IPS-18c (cell line): Measurements from ENCODE around the gene DPYD.

Source experiments
- H3K4me3 ChIP-seq: 2 replicates; pipeline ENCODE4 v1.7.0; 2013; ENCODE audit warnings: low read depth, mild to moderate bottlenecking, low read length, moderate library complexity; ENCODE audit not compliant: insufficient read depth
- H3K9me3 ChIP-seq: one replicate; pipeline ENCODE4 v1.6.1; 2013; ENCODE audit warnings: mild to moderate bottlenecking, low read length, moderate library complexity; ENCODE audit not compliant: control insufficient read depth, insufficient read depth

DPYD gene

DNA sequence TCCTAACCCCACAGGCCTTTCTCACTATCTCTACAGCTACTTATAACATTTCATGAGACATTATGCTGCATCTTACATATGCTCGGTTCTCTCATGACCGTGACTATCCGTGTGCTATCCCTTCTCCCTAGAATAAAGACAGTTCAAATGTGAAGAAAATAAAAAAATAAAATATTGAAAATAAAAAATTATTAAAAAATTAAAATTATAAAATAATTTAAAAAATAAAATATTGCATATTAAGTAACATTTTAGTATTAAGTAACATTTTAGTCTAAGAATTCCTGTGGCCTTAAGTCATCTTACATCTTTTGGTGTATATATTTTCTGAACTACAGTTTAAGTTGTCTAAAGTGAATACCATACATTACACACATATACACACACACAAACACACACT lies 415.5 kb downstream of the DPYD start:
- no peaks in the 10 kb centered on the region for H3K9me3 ChIP-seq

GRCh38 chr1:97502360-97502759 lies 418.5 kb downstream of the DPYD start:
- H3K4me3 ChIP-seq = no peak overlapping the region
- no peaks in the 10 kb centered on the region for H3K9me3 ChIP-seq

More for the DNA sequence above, 415.5 kb downstream of the DPYD start:
- H3K4me3 ChIP-seq = no peak overlapping the region

- Histone ChIP-seq H3K4me3 (no peak overlapping the region), H3K9me3 (no peaks in the 10 kb centered on the region)
Observed at GRCh38 chr1:97501628-97502027, 419.2 kb downstream of the DPYD start.

DNA sequence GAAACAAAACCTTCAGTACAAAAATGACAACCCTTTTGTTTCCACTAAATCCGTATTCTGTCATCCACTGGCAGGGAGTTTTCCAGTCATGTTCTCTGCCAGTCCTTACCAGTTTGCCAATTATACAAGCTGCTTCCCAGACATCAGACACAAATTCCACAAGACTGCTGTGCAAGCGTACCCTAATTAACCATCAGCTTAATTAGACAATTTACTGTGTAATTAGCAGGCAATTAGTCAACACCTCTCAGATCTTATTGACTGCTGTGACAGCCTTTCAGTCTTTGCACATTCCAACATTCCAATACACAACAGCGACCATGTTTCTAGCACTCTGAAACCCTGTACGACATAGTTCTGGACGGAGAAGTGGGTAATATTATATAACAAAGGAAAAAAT lies 420.1 kb downstream of the DPYD start:
- H3K9me3 ChIP-seq = no peaks in the 10 kb centered on the region
- no peak overlapping the region for H3K4me3 ChIP-seq

DNA sequence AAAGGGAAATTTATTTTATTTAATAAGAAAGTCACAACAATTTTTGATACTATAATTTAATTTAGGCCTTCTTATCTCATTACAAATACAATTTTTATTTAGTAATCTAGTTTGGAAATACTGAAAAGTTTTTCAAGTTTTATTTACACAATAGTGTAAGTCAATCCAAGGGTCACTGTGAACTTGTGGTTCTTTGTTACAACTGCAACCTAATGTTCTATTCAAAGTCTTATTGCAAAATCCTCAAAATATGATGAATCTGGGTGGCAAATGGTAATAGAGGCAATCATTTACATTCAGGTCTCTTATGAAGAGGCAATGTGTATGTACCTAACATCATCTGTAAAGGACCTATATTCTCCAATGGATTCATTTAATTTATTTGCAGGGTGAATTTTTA lies 421.2 kb downstream of the DPYD start:
- no peaks in the 10 kb centered on the region for H3K9me3 ChIP-seq
- H3K4me3 ChIP-seq = no peak overlapping the region

DNA sequence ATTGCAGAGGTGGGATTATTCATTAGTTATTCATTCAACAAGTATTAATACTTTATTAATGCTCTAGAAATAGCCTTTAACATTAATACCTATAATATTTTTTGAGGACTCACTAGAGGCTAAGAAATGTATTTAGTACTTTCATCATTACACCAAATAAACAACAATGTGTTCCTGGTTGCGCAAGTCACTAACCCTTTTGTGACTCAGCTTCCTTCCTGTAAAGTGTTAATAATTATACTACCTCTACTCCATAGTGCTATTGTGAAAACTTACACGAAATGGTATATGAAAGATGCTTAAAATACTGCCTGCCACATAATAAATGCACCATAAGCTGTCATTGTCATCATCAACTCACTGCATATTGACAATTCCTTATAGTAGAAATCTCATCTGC lies 431.0 kb downstream of the DPYD start:
- Histone ChIP-seq H3K9me3 (no peaks in the 10 kb centered on the region), H3K4me3 (no peak overlapping the region)

- Histone ChIP-seq H3K4me3 (no peak overlapping the region), H3K9me3 (no peaks in the 10 kb centered on the region)
Observed at GRCh38 chr1:97488530-97488929, 432.3 kb downstream of the DPYD start.

DNA sequence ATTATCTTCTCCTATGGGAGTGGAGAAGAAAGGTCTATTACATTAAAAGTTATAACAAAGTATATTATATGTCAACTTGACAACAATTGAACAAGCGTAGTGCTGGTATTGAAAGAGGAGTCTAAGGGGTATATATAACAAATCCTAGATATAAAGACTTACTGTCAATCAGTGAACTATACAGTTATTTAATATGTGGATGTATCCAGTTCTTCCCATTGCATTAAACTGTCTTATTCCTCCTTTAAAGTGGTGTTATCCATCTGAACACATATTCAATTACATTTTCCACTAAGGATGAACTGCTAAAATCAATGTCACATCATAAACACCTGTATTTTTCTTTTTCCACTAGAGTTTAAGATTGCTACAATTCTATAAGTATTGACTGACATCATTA lies 438.8 kb downstream of the DPYD start:
- Histone ChIP-seq H3K9me3 (no peaks in the 10 kb centered on the region), H3K4me3 (no peak overlapping the region)

- Histone ChIP-seq H3K9me3 (peaks cover 8% of the 10 kb centered on the region), H3K4me3 (no peak overlapping the region)
Observed at GRCh38 chr1:97467445-97467844, 453.4 kb downstream of the DPYD start.

- H3K9me3 ChIP-seq = peaks cover 8% of the 10 kb centered on the region
- no peak overlapping the region for H3K4me3 ChIP-seq
Observed at GRCh38 chr1:97464305-97464704, 456.5 kb downstream of the DPYD start.

GRCh38 chr1:97461782-97462181 lies 459.1 kb downstream of the DPYD start:
- H3K4me3 ChIP-seq = no peak overlapping the region
- H3K9me3 ChIP-seq = peaks cover 8% of the 10 kb centered on the region

DNA sequence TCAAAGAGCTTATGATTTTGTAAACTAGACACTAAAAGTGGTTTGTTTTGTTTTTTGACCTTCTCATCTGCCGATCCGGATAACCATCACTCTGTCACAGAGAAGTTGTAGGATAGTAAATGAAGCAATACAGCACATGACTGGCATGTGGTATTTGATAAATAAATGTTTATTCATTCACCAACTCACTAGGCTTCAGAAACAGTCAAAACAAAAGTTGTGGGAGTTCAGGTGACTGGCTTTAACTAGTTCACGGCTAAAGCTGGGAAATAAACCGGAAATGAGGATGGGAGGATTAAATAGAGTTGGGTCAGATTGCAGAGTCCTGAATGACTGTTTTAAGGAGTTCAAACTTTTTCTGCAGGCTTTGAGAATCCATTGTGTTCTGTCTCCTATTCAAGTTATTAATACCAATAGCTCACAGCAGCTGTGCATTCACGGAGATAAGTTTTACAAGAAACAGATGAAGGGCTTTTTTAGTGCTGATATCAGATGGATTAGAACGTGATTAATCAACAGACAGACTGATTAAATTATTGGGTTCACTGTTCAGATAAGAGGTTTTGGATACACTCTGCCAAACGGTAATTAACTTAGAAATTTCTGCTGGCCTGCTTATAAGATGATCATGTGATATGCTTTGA lies 463.3 kb downstream of the DPYD start:
- Histone ChIP-seq H3K9me3 (no peaks in the 10 kb centered on the region), H3K4me3 (no peak overlapping the region)

DNA sequence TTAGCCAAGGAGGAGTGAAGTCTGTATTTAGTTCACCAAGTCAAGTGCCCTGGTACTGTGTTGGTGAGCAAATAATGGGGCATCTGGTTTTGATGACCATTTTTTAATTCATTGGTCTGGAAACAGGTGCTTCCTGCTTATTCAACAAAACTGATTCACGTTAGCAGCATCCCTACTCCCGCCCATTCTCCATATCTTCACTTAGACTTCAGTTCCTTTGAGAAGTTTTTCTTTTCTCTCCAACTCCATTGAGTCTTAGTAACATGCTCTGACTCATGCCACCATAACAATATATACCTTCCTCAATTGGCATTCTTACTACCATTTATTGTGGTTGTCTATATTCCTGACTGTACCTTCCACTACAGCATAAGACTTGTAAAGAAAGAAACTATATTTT lies 468.9 kb downstream of the DPYD start:
- no peak overlapping the region for H3K4me3 ChIP-seq
- no peaks in the 10 kb centered on the region for H3K9me3 ChIP-seq

DNA sequence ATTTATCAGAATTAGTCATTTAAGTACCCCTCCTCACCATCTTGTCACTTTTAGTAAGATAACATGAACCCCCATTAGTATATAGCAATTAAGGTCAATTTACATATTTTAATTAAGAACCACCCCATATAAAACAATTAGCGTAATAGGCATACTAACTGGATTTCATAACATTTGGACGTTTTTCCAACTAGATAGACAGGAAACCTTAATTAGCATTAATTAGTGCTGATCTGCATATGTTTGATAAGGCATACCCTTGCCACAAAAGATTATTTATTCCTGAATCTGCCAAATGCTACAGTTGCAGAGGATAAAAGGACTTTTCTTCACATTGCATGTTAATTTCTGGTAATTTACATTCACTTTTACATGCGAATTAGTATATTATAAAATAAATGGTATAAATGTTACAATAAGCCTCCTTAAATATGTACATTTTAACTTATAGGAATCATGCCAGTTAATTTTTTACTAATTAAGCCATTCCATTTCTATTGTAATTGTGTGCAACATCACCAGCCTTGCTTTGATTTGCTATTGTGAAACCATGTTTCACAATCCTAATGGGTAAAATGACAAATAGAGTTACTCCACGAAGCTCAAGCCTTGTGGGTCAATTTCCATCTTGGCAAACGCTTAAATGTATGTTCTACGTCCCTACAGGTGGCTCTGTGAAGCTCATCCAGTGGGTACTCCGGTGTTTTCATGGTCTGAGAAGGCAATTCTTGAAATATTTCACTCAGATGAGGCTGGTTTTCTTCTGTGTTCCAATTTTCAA lies 469.6 kb downstream of the DPYD start:
- H3K4me3 ChIP-seq = no peak overlapping the region
- H3K9me3 ChIP-seq = no peaks in the 10 kb centered on the region

- Histone ChIP-seq H3K9me3 (no peaks in the 10 kb centered on the region), H3K4me3 (no peak overlapping the region)
Observed at GRCh38 chr1:97441966-97442365, 478.9 kb downstream of the DPYD start.

- no peaks in the 10 kb centered on the region for H3K9me3 ChIP-seq
- no peak overlapping the region for H3K4me3 ChIP-seq
Observed at GRCh38 chr1:97433824-97434177, 487.0 kb downstream of the DPYD start.

GRCh38 chr1:97433094-97433823 lies 487.6 kb downstream of the DPYD start:
- Histone ChIP-seq H3K9me3 (no peaks in the 10 kb centered on the region), H3K4me3 (no peak overlapping the region)

DNA sequence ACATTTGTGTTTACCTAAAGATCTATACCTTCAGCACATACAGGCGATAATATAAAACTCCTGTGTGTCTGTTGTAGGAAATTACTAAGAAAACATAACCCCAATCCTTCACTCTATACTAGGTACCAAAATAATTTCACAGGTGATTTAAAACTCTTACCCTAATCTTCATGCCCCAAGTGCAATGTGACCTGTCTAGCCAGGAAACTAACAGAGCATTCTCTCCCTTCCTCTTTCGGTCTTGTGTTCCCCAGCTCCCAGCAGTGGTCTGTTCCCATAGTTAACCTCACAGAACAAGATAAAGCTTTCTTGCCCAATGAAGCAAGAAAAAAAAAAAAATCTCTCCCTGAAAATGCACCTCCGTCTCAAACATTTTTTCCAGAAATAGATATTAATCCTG lies 493.5 kb downstream of the DPYD start:
- H3K4me3 ChIP-seq = no peak overlapping the region
- H3K9me3 ChIP-seq = no peaks in the 10 kb centered on the region
